Right cardiac atrium (tissue), 5 donors: Measurements from ENCODE around the gene TEX53. TPM values are rescaled to one million over a fixed set of nuclear protein-coding genes. Genes with fewer than 3 reads are reported as not detected.

Experiments
- ATAC-seq, 2 donors: fragments of 200-7000 bp; cut with Tn5 transposase; one replicate each; pipeline versions ENCODE4 v1.8.0 to v1.9.1; 2020; ENCODE audit warnings: moderate library complexity in 2 of 2, mild to moderate bottlenecking in 1 of 2
- DNase-seq, 3 donors: peaks; one replicate each; pipeline ENCODE4 v3.0.0-alpha.2; 2020
- H3K27ac ChIP-seq: one replicate; pipeline ENCODE4 v1.5.1; 2013; ENCODE audit warnings: mild to moderate bottlenecking, low read length, control low read depth, moderate library complexity
- H3K27me3 ChIP-seq: one replicate; pipeline ENCODE4 v1.6.1; 2013; ENCODE audit not compliant: control insufficient read depth, insufficient read depth
- H3K4me1 ChIP-seq: one replicate; pipeline ENCODE4 v1.6.1; 2013; ENCODE audit warnings: low read length; ENCODE audit not compliant: control insufficient read depth, insufficient read depth
- H3K4me3 ChIP-seq: one replicate; pipeline ENCODE4 v1.5.1; 2013; ENCODE audit warnings: low read length, control low read depth
- H3K9me3 ChIP-seq: one replicate; pipeline ENCODE4 v1.6.1; 2013; ENCODE audit warnings: low read length; ENCODE audit not compliant: control insufficient read depth
- WGBS: extraction: QIAGEN DNeasy Blood & Tissue Kit; methylation state at CpG from one replicate; pipeline ENCODE4 v1.1.7; 2013; 5-methylcytosine and 5-hydroxymethylcytosine counted together
- intact Hi-C, 4 donors: fragments of 100-400 bp; cut with DNase I; formaldehyde crosslinking; loops; one replicate each; pipeline versions ENCODE4 v1.11.0 to v1.14.0; 2022 to 2023
- polyA plus RNA-seq: library from polyadenylated mRNA; stranded (reverse); fragments of 200-250 nt; gene quantifications from one replicate; pipeline ENCODE4 v1.2.3, GENCODE V29; 2013
- total RNA-seq, 4 donors: library from RNA; stranded (reverse); fragmentation: NEBNext Ultra II Directional; extraction: Animal tissue kit (Norgen Biotek cat#: 25700); gene quantifications; one replicate each; pipeline ENCODE4 v1.2.1, GENCODE V29; 2021
- donor health status: healthy with polysubstance abuse.
- donor health status: DM: no; HTN: yes; CAD: no.
- donor health status: DM: no; HTN: no; CAD: no.
- donor health status: DM: no; HTN: yes; CAD: no; lungs with severe emphysema.
- donor health status: DM: yes; HTN: yes; CAD: no.

TEX53 gene
- total and polyA plus RNA-seq, 5 donors = not detected

DNA sequence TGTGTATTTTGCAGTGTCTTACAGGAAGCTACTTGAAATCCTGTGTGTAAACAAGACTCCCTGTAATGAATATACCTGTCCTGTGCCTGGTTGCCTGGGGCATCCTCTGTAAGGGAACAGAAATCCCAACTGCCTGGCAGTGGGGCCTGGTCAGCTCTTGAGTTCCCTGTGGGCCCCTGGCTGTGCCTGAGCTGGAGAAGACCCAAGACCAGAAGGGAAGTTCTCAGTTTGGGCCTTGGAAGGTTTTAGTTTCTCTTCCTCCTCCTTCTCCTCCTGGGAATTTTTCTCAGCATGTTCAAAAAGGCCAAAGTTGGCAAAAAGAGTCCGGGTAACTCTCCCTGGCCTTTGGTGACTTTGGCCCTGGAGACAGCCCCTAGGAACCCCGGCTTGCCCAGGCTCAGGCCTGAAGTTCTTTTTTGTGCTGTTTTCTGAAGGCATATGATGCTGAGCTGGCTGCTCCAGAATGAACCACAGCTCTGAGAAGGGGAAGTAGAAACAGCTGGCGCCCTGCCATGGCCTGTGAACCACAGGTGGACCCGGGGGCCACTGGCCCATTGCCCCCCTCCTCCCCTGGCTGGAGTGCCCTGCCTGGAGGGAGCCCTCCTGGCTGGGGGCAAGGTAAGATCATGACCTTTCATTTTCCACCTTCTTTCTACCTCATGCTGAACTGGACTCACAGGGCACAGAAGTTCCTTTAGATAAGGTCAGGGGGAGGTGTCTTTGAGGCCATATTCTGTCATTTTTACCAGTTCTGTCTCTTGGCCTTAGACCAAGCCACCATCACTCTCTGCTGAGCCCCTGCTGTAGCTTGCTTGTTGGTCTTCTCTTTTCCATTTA lies 40.7 kb downstream of the TEX53 start:
- no peaks in the 10 kb centered on the region for H3K9me3 ChIP-seq
- intact Hi-C loops = loop anchor here in 1 of 4 donors (10.0 kb wide), 1 partner anchor 112 kb away; the partner anchor contains the start of gene WHRN
- no peaks in the 10 kb centered on the region for H3K27me3 ChIP-seq
- ATAC-seq (peak; percentile 16 to 29), DNase-seq (peak; percentile 50 to 86 (median 81))
- no peaks in the 10 kb centered on the region for H3K4me1 ChIP-seq
- no peak overlapping the region for H3K4me3 ChIP-seq
- WGBS = 40% methylated on average over 4 of the region's 4 CpGs
- H3K27ac ChIP-seq = no peak overlapping the region

- no peaks in the 10 kb centered on the region for H3K9me3 ChIP-seq
- DNase-seq (no peak), ATAC-seq (no peak)
- intact Hi-C loops = loop anchor here in 1 of 4 donors (10.0 kb wide), 1 partner anchor 110 kb away; the partner anchor contains the start of gene WHRN
- H3K27ac ChIP-seq = no peak overlapping the region
- 88% methylated on average over 3 of the region's 3 CpGs for WGBS
- no peak overlapping the region for H3K4me3 ChIP-seq
- H3K27me3 ChIP-seq = no peaks in the 10 kb centered on the region
- no peaks in the 10 kb centered on the region for H3K4me1 ChIP-seq
Observed at GRCh38 chr9:114614373-114614772, 43.2 kb downstream of the TEX53 start.

- Histone ChIP-seq H3K9me3 (no peaks in the 10 kb centered on the region), H3K27ac (no peak overlapping the region), H3K27me3 (no peaks in the 10 kb centered on the region), H3K4me1 (no peaks in the 10 kb centered on the region), H3K4me3 (no peak overlapping the region)
- 62% methylated on average over 3 of the region's 3 CpGs for WGBS
- ATAC-seq (no peak), DNase-seq (no peak)
- intact Hi-C loops = loop anchor here in 1 of 4 donors (10.0 kb wide), 1 partner anchor 109 kb away; the partner anchor contains the start of gene WHRN
Observed at GRCh38 chr9:114613919-114614318, 43.7 kb downstream of the TEX53 start.

DNA sequence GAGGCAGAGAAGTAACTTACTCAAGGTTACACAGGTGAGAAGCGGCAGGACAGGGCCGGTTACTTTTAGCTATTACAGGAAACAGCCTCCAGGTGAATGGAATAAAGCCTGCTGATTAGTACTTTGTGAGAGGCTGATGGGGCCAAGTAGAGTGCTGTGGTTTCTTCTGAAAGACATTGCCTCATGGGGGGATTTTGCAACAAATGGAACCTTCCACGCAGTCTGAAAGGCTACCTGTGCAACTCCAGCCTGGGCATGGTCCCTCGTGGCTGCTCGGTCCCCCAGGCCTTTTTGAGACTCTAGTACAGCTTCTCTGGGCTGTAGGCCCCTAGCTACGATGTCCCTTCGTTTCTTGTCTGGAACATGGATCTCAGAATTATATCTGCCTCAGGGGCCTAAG lies 44.5 kb downstream of the TEX53 start:
- Histone ChIP-seq H3K27ac (no peak overlapping the region), H3K9me3 (no peaks in the 10 kb centered on the region), H3K4me3 (no peak overlapping the region), H3K4me1 (no peaks in the 10 kb centered on the region), H3K27me3 (no peaks in the 10 kb centered on the region)
- intact Hi-C loops = loop anchor here in 1 of 4 donors (10.0 kb wide), 1 partner anchor 108 kb away; the partner anchor contains the start of gene WHRN
- DNase-seq (no peak), ATAC-seq (no peak)
- 88% methylated on average over 7 of the region's 7 CpGs for WGBS

DNA sequence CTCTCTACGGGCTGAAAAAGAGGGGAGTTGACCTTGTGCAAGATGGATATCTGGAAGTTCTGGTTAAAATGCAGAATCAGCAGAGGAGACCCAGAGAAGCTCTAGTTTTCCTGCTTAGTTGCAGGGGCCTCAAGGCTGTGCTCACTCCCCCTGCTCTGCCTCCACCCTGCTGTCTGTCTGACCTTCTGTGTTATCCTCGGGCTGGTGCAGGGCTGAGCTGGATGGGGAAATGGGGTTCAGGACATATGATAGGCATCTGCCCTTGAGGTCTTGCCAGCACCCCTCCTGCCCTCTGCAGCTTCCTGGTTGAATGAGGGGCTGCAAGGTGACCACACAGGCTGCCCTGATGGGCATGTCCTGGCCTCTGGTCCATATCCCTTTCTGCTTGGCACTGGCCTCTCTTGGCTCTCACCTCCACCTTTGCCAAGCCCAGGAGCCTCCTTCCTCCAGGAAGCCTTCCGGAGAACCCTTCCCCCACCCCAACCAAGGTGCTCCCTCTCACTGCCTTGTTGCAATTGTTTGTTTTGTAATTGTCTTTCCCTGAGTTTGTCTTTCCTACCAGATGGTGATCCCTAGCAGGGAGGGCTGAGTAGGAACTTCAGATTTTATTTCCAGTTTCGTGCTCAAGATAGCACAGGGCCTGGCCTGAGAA lies 45.2 kb downstream of the TEX53 start:
- DNase-seq (no peak), ATAC-seq (peak in 1 of 2 donors; percentile 9)
- H3K27ac ChIP-seq = no peak overlapping the region
- H3K9me3 ChIP-seq = no peaks in the 10 kb centered on the region
- intact Hi-C loops = loop anchor here in 1 of 4 donors (10.0 kb wide), 1 partner anchor 108 kb away; the partner anchor contains the start of gene WHRN
- peak overlapping the region; percentile 76 for H3K4me3 ChIP-seq
- WGBS = 39% methylated on average over 4 of the region's 4 CpGs
- H3K4me1 ChIP-seq = no peaks in the 10 kb centered on the region
- H3K27me3 ChIP-seq = no peaks in the 10 kb centered on the region

GRCh38 chr9:114611516-114612271 lies 45.9 kb downstream of the TEX53 start:
- peak overlapping the region; percentile 44 for H3K27ac ChIP-seq
- WGBS = 5% methylated on average over 58 of the region's 58 CpGs
- H3K9me3 ChIP-seq = no peaks in the 10 kb centered on the region
- H3K4me3 ChIP-seq = peak overlapping the region; percentile 76
- DNase-seq (peak; percentile 61 to 86 (median 81)), ATAC-seq (peak; percentile 87 to 88)
- H3K4me1 ChIP-seq = no peaks in the 10 kb centered on the region
- H3K27me3 ChIP-seq = no peaks in the 10 kb centered on the region
- intact Hi-C loops = loop anchor here in 1 of 4 donors (10.0 kb wide), 1 partner anchor 107 kb away; the partner anchor contains the start of gene WHRN

GRCh38 chr9:114608525-114608796 lies 49.1 kb downstream of the TEX53 start:
- intact Hi-C loops = no loop called here
- H3K9me3 ChIP-seq = no peaks in the 10 kb centered on the region

DNA sequence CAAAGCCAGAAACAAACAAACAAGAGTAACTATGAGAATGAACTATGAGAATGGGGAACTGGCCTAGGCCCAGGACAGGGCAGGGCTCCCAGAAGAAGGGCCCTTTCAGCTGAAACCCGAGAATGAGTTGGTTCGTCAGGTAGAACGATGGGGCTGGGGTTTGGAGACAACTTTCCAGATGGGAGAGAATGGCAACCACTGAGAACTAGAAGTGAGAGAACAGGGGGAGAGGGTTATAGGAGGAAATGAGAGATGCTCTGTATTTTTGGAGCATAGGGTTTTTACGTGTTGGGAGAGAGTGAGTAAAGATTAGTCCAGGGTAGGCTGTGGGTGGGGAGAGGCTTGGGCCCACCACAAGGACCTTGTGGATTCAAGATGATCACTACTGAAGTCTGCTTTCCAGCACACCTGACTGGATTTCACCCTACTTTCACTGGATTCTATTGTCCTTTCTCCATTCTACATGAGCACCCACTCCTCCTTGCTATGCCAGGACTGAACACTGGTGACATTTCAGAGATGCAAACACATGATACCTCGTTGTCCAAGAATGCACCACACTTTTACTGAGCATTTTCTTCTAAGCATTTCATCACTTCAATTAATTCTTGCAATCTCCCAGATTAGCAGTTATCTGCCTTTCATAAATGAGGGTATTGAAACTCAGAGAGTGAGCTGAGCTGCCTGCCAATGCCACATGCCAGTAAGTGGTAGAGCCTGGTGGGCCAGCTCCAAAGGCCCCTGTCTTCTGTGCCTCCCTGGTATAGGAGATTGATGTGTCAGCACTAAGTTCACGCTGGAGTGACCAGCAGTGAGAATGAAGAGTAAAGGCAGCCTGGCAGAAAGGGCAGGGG lies 49.7 kb downstream of the TEX53 start:
- no peak overlapping the region for H3K4me3 ChIP-seq
- intact Hi-C loops = no loop called here
- WGBS = 85% methylated on average over 6 of the region's 6 CpGs

More at GRCh38 chr9:114608525-114608796, 49.1 kb downstream of the TEX53 start:
- WGBS = 79% methylated on average over 2 of the region's 2 CpGs
- Histone ChIP-seq H3K4me3 (no peak overlapping the region), H3K4me1 (no peaks in the 10 kb centered on the region), H3K27me3 (no peaks in the 10 kb centered on the region), H3K27ac (no peak overlapping the region)
- ATAC-seq (no peak), DNase-seq (no peak)

DNA sequence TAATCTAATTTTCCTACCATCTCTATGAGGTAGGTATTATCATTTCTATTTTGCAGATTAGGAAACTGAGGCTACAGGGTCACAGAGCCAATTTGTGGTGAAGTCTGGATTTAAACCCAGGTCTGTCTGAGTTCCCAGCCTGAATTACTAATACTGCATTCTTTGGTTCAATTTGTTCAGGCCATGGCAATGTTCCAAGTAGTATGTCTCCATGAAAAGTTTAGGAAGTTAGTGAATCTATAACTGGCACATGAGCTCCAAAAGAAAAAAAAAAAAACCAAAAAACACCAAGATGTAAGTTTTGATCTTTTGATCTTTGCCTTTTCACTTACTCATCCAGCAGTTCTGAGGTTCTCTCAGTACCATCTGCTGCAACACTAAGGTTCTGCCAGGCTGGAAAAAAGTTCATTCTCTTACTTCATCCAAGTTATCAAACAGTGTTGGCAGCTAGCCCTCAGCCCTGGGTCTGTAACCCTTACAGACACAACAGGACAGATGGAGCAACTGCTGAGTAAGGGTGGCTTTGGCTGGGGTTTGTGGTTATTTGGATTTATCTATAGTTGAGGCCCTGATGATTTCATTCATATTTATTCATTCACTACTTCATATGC lies 50.9 kb downstream of the TEX53 start:
- ATAC-seq (peak; percentile 40 to 55), DNase-seq (peak; percentile 64 to 81 (median 72))
- intact Hi-C loops = no loop called here

More for the DNA sequence above, 49.7 kb downstream of the TEX53 start:
- Histone ChIP-seq H3K9me3 (no peaks in the 10 kb centered on the region), H3K27ac (no peak overlapping the region), H3K27me3 (no peaks in the 10 kb centered on the region), H3K4me1 (no peaks in the 10 kb centered on the region)
- ATAC-seq (no peak), DNase-seq (no peak)

More for the DNA sequence above, 50.9 kb downstream of the TEX53 start:
- Histone ChIP-seq H3K9me3 (no peaks in the 10 kb centered on the region), H3K27ac (no peak overlapping the region), H3K27me3 (no peaks in the 10 kb centered on the region), H3K4me1 (no peaks in the 10 kb centered on the region), H3K4me3 (no peak overlapping the region)
